RPMI7951 (cell line): ENCODE data around the gene DNAJB1. TPM values are rescaled to one million over a fixed set of nuclear protein-coding genes. Genes with fewer than 3 reads are reported as not detected.
"Not testable (repeated sequence)": the region's sequence is repeated elsewhere in the genome, so short reads cannot be mapped to it uniquely, and the experiment has no call there.

ENCODE experiments used
- DNase-seq: peaks from one replicate; pipeline ENCODE4 v3.0.0-alpha.2; 2012; ENCODE audit warnings: low read depth
- total RNA-seq: library from RNA; depleted of rRNA; stranded (reverse); fragments of >200 nt; shearing (Covaris generic); gene quantifications from 2 replicates; pipeline ENCODE4 v1.2.3, GENCODE V29; 2014

The DNAJB1 gene
- total RNA-seq, 1 experiment from 2014 or later = 95.9 TPM

- DNase-seq = no peak
Observed at GRCh38 chr19:14520543-14520942, 2.3 kb upstream of the DNAJB1 start.

DNA sequence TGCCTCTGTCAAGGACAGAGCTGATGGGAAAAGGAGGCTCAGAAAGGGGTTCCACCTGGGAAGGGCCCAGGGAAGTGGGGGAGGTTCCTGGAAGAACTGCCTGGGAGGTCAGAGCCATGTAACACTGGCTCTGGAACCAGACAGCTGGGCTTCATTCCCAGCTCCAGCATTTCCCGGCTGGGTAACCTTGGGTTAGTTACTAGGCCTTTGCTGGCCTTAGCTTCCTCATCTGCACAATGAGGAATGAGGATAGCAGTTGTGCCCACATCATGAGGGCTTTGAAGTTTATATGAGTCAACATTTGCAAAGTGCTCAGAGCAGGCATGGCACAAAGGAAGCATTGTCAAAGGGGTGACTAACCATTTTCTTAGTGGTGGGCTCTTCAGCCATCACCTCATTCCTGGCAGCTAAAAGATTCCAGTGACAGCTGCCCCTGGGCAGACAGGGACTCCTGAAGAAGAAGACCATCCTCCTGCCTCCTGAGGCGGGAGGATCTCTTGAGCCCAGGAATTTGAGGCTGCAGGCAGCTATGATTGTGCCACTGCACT lies 1.7 kb upstream of the DNAJB1 start:
- peak; percentile 98 for DNase-seq

GRCh38 chr19:14519245-14519859 lies 1.2 kb upstream of the DNAJB1 start:
- DNase-seq = no peak

DNA sequence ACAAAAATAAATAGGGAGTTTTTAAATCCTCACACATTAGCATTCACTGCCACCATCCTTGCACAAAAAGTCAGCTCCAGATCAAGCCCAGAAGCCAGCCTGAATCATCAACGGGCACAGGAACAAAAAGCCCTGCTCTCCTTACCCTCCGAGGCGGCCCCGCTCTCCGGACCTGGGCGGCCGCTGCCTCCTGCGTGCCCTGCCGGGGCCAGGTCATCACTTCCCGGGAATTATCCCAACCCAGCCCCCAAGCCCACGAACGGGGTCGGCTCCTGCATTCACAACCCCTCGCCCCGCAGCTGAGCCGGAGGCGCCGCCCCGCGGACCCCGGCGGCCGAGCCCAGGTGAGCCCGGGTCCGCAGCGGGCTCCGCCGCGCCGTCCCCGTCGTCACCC lies 754 bp downstream of the DNAJB1 start:
- DNase-seq = peak; percentile 32

DNA sequence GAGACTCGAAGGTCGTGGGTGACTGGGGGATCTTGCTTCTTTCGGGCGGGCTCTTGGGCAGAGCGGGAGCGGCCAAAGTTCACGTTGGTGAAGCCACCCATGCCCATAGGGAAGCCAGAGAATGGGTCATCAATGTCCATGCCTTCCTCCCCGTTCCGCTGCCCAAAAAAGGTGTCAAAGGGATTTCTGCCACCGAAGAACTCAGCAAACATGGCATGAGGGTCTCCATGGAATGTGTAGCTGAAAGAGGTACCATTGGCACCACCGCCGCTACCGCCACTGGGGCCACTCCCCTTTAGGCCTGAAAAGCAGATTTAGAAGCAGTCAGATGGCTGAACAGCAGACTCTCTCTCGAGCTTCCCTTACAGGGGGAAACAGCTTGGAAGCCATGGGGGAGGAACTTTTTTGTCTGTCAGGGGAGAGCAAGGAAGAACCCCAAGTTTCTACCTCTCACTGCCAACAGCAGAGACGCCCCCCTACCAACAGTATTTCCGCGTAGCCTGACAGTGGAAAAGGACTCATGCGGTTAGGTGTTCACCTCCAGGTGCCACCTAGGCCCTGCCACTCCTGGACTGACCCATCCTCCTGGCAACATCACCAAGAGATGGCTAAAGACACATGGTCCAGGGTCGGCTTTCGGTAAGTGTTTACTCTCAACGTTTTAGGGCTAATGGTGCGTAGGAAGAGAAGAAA lies 1.3 kb downstream of the DNAJB1 start:
- DNase-seq = peak; percentile 15

- no peak for DNase-seq
Observed at GRCh38 chr19:14516048-14516534, 2.1 kb downstream of the DNAJB1 start.

DNA sequence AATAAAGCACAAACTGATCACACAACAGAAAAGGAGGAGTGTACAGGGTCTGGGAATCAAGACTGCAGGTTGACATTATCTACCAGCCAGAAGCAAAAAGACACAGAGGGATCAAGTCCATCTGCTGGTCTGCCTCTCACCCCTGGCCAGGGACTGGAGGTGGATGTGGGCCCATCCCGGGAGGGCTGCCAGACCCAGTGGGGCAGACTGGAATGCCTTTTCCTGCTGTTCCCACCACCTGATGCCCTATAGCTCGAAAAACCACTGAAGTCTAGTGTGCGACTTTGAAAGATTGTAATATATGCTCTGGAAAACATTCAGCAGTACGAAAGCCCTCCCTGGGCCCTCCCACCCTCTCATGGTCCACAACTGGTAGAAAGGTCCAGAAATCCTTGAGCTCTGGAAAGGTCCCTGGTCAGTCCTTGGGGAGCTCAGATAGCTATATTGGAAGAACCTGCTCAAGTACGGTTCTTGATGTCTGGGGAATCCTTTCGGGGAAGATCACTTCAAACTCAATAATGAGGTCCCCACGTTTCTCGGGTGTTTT lies 2.6 kb downstream of the DNAJB1 start:
- peak; percentile 38 for DNase-seq

GRCh38 chr19:14514215-14514863 lies 3.9 kb downstream of the DNAJB1 start:
- no peak for DNase-seq

- no peak for DNase-seq
Observed at GRCh38 chr19:14512406-14512961, 5.7 kb downstream of the DNAJB1 start.

DNA sequence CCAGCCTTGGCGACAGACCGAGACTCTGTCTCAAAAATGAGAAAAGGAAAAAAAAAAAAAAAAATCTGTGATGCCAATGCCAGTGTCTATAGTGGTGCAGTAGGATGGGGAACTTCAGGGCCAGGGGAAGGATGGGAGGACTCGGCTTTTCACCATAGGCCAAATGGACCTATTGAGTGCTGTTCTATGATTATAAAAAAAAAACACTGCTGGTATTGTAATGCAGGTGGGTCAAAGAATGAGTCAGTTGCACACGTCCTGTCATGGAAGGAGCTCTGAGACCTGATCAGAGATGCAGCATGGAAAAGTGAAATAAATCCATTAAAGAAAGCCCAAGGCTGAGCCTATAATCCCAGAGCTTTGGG lies 7.0 kb downstream of the DNAJB1 start:
- DNase-seq = no peak

DNA sequence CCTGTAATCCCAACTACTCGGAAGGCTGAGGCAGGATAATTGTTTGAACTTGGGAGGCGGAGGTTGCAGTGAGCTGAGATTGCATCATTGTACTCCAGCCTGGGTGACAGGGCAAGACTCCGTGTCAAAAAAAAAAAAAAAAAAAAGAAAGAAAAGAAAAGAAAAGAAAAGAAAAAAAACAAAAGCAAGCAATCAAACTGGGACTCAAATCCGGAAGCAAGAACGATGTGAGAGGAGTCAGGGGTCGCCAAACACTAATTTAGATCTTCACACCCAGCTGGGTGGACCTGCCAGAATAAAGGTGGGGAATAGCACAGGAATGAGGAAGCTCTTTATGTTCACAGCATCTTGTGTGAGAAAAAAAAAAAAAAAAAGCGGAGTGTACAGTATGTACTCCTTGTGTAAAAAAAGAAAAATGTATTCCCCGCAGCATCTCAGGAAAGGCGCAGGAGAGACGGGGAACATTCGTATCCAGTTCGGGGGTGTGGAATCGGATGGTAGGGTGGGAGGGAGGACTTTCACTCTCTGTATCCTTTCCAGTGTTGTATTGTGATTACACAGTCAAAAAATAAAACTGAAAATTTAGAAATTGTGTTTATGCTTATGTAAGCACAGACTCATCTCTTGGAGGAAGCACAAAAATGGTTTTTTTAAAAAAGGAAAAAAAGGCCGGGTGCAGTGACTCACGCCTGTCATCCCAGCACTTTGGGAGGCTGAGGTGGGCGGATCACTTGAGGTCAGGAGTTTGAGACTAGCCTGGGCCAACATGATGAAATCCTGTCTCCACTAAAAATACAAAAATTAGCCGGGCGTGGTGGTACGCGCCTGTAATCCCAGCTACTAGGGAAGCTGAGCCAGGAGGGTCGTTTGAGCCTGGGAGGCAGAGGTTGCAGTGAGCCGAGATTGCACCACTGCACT lies 7.6 kb downstream of the DNAJB1 start:
- DNase-seq = peak; percentile 65

DNA sequence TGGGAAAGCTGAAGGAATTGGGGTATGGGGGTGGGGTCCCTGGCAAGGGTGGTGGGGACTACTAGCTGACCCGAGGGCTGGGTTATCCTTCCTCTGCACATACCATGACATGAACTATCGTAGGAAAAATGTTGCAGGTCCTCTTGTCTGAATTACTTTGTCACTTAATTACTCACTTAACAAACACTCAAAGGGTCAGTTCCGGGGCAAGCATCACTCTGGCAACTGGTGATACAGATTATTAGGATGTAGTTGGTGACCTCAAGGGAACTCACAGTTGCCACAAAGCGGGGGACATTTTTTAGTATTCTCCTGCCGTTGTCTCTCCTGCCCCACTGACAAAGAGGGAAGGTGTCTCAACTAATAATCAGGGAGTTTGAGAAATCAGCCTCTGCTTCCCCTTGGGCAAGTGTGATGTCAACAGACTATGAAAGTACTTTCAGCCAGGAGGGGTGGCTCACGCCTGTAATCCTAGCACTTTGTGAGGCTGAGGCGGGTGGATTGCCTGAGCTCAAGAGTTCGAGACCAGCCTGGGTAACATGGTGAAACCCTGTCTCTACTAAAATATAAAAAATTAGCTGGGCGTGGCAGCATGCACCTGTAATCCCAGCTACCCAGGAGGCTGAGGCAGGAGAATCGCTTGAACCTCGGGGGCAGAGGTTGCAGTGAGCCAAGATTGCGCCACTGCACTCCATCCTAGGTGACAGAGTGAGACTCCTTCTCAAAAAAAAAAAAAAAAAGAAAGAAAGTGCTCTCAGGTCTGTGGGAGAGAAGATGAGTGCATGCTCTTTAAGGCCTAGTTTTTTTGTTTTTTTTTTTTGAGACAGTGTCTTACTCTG lies 10.3 kb downstream of the DNAJB1 start:
- DNase-seq = peak; percentile 70

DNA sequence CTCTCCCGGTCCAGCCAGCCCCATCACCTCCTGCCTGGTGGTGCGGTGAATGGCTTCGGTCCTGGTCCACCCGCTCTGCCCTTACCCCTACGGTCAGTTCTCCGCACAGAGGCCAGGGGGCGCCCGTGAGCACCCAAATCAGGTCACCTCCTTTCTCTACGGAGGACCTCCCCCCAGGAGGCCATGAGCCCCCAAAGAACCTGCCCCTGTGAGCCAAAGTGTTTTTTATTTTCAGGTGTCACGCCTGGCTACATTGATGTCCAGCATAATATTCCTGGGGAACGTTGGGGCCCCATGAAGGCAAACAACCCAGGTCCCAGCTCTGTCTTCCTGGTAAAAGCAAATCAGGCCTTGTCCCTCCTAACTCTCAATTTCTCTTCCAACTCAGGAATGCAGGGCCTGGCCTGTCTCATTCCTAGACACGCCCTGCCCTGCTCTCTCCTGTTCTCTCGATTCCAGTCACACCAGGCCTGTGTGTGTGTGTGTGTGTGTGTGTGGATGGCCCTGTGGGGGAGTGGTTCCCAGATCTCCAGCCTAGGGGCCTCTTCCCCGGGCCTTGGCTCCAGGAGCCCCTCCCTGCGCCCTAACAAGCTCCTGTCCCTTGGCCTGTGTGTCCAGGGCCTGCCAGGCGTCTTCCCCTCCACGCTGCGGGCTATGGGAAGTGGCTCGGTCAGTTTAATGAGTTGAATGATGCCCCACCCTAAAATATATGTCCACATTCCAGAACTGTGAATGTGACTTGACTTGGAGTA lies 12.5 kb downstream of the DNAJB1 start:
- DNase-seq = peak; percentile 83

GRCh38 chr19:14504575-14504974 lies 13.6 kb downstream of the DNAJB1 start:
- not testable (repeated sequence) for DNase-seq

DNA sequence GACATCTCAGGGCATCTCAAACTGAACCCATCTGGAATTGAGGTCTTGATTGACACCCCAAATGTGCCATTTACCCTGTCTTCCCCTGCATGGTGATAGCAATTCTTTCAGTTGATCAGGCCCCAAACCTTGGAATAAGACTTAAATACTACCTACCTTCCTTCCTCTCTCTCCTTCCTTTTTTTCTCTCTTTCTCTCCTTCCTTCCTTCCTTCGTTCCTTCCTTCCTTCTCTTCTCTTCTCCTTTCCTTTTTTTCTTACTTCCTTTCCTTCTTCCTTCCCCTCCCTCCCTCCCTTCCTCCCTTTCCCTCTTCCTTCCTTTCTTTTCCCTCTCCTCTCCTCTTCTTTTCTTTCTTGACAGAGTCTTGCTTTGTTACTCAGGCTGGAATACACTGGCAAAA lies 14.9 kb downstream of the DNAJB1 start:
- no peak for DNase-seq

DNA sequence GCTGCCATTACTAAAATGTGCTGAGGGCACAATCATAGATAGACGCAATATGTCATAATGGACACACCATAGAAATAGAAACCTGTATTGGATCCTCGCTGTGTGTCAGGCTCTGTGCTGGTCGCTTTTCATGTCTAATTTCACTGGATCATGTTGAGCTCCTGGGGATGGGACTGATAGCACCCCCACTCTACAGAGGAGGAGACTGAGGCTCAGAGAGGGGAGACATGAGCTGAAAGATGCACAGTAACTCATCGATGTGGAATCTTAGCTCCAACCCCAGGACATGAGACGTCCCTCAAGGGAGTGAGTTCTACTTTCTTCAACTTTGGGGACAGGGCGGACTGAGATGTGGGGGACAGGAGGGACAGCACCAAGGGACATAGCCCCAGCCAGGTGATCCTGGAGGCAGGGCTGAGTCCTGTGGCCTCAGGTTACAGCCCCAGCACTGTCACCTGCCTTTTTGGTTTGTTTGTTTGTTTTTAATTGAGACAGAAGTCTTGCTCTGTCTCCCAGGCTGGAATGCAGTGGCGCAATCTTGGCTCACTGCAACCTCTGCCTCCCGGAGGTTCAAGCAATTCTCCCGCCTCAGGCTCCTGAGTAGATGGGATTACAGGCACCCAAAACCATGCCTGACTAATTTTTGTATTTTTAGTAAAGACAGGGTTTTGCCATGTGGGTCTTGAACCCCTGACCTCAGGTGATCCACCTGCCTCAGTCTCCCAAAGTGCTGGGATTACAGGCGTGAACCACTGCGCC lies 15.7 kb downstream of the DNAJB1 start:
- DNase-seq = no peak

DNA sequence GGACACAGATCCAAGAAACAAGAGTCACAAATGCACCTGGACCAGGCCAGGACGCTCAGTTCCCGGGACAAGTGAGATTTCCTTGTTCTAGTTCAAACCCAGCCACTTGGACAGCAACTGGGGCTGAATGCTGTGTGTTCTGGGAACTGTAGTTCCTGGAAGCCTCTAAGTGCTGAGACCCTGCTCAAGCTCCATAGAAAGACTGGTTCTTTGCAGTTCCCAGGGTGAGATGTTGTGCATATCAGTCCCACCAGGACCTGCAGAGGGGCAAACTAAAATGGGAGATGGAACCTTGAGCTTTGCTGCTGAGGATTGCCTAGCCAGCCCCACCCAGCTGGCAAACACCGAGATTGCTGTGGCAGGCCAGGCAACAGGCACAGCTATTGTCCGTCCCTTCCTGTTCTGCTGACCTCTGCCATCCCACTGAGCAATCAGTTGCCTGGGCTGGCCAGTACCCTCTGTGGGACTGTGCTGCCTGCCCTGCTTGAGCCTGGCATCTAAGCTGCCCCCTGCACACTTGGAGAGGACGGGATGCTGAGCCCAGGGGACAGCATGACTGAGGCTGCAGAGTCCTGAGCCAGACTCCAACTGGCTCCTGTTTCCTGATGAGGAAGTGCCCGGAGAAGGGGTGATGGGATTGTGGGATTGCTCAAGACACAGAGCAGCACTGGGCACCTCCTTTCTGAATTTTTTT lies 20.8 kb downstream of the DNAJB1 start:
- no peak for DNase-seq

DNA sequence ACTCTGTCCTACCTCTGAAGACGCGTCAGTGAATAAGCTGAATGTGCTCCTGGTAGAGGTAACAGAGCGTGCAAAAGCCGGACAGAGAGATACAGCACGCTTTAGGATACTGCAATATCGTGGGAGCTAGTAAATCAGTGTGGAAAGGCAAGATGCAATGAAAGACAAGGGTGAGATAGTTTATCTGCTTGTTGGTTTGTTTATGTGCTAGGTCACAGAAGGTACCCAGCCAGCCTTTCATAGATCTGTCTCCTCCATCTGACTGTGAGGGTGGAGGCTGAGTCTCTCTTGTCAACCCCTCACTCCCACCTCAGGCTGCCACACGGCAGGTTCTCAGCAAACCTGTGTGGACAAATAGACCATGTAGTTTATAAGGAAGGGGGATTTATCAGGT lies 21.4 kb downstream of the DNAJB1 start:
- no peak for DNase-seq
